GM12873 (cell line): ENCODE results near the gene HDAC4.

Experiments
- TF ChIP-seq, protein P1 (sequence below): IDR thresholded peaks from 2 replicates; pipeline ENCODE4 v1.5.1; 2012; ENCODE audit warnings: low read depth, mild to moderate bottlenecking, moderate library complexity, low read length, control low read depth; ENCODE audit not compliant: insufficient read depth; ENCODE audit errors: missing control alignments

The HDAC4 gene

DNA sequence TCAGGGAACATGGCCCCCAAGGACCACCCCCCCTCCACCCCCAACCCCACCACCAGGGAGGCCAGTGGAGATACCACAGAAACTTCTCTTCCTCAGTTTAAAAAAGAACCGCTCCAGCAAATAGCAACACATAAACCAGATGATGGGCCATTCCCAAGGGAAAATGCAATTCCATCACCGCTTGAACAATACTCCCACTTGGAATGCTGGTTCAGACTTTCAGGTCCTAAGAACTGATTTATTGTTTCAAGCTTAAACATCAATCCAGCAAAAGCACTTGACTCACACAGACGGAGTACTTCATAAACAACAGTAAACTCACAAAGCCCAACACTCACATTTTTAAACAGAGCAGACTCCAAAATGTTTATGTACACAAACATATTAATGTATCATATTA lies 6.9 kb downstream of the HDAC4 start:
- TF ChIP-seq, protein P1, sequence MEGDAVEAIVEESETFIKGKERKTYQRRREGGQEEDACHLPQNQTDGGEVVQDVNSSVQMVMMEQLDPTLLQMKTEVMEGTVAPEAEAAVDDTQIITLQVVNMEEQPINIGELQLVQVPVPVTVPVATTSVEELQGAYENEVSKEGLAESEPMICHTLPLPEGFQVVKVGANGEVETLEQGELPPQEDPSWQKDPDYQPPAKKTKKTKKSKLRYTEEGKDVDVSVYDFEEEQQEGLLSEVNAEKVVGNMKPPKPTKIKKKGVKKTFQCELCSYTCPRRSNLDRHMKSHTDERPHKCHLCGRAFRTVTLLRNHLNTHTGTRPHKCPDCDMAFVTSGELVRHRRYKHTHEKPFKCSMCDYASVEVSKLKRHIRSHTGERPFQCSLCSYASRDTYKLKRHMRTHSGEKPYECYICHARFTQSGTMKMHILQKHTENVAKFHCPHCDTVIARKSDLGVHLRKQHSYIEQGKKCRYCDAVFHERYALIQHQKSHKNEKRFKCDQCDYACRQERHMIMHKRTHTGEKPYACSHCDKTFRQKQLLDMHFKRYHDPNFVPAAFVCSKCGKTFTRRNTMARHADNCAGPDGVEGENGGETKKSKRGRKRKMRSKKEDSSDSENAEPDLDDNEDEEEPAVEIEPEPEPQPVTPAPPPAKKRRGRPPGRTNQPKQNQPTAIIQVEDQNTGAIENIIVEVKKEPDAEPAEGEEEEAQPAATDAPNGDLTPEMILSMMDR, result no peak

DNA sequence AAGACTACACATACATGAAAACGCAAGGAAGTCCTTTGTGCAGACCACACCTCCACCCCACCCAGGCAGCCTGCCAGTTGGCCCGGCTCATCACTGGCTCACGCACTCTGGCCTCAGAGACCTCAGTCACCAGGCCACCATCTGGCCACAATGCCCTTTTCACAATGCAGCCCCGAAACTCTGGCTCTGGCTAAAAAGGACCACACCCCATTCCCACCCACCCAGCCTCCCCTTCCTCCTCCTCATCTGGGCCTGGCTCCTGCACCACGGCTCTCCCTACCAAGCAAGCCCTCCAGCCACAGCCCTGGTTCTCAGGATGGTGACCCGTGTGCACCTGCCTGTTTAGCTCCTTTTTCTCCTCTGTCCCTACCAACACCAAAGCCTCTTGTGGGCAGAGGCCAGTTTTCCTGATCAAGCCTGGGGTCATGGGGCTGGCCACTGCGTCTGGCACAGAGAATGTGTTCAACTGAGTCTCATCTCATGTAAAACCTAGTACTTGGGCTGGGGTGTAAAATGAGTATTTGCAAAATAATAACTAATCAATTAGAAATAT lies 7.4 kb downstream of the HDAC4 start:
- TF ChIP-seq, protein P1, result no peak

DNA sequence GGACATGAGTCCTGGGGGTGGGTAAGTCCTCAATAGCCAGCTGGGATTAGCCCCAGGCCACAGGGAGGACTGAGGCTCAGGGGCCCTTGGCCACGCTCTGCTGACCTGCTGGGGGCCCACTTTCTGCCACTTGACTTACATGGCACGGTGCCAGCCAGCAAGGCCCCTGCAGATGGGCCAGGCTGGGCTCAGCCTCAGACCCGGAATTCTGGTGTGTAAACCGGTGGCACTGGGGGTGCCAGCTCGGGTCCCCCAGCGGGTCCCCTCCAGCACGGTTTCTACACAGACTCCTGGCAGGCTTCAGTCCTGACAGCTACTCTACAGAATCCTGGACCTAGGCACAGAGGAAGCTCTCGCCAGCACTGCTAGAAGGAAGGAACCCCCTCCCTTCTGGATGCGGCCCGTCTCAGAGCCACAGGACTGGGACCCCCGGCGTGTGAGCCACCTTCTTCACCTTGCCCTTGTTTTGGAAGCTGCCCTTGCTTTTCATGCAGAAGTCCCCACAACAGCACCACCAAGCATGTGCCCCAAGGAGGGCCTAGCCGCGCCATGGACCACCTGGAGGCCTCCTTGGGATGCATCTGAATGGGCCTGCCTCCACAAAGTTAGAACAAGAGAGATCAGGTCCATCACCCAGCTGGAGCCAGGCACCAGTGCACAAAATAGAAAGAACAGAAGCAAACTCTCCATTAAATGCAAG lies 8.0 kb downstream of the HDAC4 start:
- TF ChIP-seq, protein P1, result no peak

DNA sequence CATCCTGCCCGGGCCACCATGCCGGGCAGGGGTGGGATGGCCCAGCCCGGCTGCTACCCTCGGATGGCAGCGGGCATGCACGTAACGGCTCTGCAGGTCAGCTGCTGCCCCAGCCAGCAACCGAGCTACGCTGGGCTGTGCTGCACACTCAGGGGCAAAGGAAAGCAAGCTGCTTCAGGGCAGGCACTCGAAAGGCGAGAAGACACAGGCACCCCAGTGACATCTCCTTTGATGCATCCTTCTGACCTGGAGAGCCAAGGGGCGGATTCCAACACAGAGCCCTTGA lies 8.8 kb downstream of the HDAC4 start:
- TF ChIP-seq, protein P1, result no peak

DNA sequence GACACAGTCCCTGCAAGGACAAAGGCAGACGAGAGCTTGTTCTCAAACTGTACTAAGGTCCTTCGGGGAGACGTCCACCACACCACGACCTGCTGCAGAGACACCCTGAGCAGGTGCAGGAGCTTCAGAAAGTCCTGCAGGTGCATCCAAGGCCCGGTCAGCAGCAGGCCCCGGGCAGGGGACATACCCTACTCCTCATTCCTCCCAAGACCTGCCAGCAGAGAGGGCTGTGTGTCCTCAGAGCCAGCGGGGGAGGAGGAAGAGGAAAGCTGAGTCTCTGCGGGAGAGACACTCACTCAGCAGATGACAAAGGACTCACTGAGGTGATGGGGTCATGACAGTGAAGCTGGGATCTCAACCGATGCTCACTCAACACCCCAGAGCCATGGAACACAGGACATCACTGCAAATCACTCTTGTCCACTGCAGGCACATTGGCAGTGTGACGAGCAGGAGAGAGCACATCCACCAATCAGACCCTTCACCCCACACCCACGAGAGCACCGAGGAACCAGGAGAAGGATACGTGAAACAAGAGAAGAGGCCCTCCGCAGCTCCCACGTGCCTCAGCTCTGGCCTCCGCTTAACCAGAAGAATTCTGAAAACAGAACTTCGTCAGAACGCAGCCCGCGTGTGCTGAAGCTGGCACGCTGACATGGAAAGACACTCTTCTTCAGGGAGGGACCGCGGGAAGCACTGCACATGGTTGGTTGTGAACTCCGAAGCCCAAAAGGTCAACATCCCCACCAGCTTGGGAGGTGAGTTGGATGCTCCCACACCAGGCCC lies 9.3 kb downstream of the HDAC4 start:
- TF ChIP-seq, protein P1, result no peak

DNA sequence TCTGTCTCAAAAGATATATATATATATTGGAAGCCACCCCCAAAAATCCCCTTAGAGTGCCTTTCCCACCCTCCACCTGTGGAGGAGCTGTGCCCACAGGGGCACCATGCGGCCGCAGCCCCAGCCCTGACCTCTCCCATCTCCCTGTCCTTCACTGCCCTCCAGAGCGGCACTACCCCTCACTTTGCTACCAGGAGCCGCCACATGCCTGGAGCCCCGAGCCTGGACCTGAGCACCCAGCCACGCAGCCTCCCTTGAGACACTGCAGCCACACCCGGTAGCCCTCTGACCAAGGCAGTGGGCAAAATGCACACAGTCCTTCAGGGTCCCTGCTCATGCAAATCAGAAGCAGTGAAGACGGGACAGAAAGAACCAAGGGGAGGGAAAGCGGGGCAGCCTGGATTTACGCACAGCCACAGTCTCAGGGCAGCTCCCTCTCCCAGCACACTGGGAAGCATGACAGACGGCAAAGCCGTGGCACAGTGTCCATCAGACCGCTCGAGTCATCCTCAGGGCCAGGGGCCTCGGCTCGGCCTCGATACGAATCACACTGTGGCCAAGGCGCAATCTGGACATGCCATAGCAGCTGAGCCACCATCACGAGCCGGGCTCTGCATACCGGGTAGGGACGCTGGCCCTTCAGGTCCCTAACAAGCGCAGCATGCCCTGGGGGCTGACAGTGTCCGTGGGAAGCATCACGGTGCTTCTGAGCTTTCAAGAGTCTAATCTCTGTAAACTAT lies 10.1 kb downstream of the HDAC4 start:
- TF ChIP-seq, protein P1, result no peak
